OCI-LY1 (cell line): ENCODE data around the gene MRPL58.

Source experiments
- CTCF ChIP-seq: fragments of 200-600 bp; sonication (generic), shearing (Covaris generic); IDR thresholded peaks from 2 replicates; pipeline ENCODE4 v1.5.1; 2017; ENCODE audit warnings: mild to moderate bottlenecking, antibody characterized with exemption, low read length, moderate library complexity, mixed read lengths
- EZH2 ChIP-seq: fragments of 200-600 bp; sonication (generic), shearing (Covaris generic); IDR thresholded peaks from 2 replicates; pipeline ENCODE4 v1.8.0; 2017; ENCODE audit warnings: borderline replicate concordance, mixed run types, mild to moderate bottlenecking, antibody characterized with exemption, low read length, moderate library complexity, mixed read lengths

- TF ChIP-seq CTCF = peak; percentile 29; the same call in 1 of the 2 replicates
- TF ChIP-seq EZH2 = no peak
Measured at GRCh38 chr17:74963656-74964055, 48.8 kb upstream of the MRPL58 start.
